Body of pancreas (tissue), 4 donors: ENCODE results near the gene THADA.

Experiments used
- POLR2A ChIP-seq, 3 donors: fragments of 450-650 bp; IDR thresholded peaks; one replicate each; pipeline ENCODE4 v1.6.1; 2016; ENCODE audit warnings: antibody characterized with exemption in 3 of 3, mild to moderate bottlenecking in 2 of 3
- TF ChIP-seq, protein P1 (sequence below), 7 experiments: fragments of 450-650 bp in 4 of 7; fragments of 200-600 bp in 3 of 7; sonication (generic) in 3 of 7; IDR thresholded peaks; one replicate each; pipeline ENCODE4 v1.5.1; 2016 to 2019; ENCODE audit warnings: antibody characterized with exemption in 7 of 7

- TF ChIP-seq, protein P1, sequence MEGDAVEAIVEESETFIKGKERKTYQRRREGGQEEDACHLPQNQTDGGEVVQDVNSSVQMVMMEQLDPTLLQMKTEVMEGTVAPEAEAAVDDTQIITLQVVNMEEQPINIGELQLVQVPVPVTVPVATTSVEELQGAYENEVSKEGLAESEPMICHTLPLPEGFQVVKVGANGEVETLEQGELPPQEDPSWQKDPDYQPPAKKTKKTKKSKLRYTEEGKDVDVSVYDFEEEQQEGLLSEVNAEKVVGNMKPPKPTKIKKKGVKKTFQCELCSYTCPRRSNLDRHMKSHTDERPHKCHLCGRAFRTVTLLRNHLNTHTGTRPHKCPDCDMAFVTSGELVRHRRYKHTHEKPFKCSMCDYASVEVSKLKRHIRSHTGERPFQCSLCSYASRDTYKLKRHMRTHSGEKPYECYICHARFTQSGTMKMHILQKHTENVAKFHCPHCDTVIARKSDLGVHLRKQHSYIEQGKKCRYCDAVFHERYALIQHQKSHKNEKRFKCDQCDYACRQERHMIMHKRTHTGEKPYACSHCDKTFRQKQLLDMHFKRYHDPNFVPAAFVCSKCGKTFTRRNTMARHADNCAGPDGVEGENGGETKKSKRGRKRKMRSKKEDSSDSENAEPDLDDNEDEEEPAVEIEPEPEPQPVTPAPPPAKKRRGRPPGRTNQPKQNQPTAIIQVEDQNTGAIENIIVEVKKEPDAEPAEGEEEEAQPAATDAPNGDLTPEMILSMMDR (IDR thresholded peaks at IDR 0.05): no peak
- TF ChIP-seq POLR2A (IDR thresholded peaks at IDR 0.05): peak in 2 of 3 donors; percentile 19 to 48
Observed at GRCh38 chr2:43194121-43194869, 401.5 kb downstream of the THADA start.
